MG63 (cell line): ENCODE results near the gene GSTM2. TPM values are rescaled to one million over a fixed set of nuclear protein-coding genes. Genes with fewer than 3 reads are reported as not detected.
"Not testable (repeated sequence)": the region's sequence is repeated elsewhere in the genome, so short reads cannot be mapped to it uniquely, and the experiment has no call there.

Experiments used
- DNase-seq: peaks from one replicate; pipeline ENCODE4 v3.0.0-alpha.2; 2020
- H3K27me3 ChIP-seq: fragments of 250-450 bp; sonication (Bioruptor Pico); 2 replicates; pipeline ENCODE4 v1.5.1; 2020; ENCODE audit warnings: mild to moderate bottlenecking, moderate library complexity
- H3K36me3 ChIP-seq: fragments of 250-450 bp; sonication (Bioruptor Pico); 2 replicates; pipeline ENCODE4 v1.5.1; 2020; ENCODE audit warnings: mild to moderate bottlenecking, moderate library complexity
- H3K4me3 ChIP-seq: fragments of 250-450 bp; sonication (Bioruptor Pico); 2 replicates; pipeline ENCODE4 v1.5.1; 2020; ENCODE audit warnings: mild to moderate bottlenecking, moderate library complexity
- H3K9me3 ChIP-seq: fragments of 250-450 bp; sonication (Bioruptor Pico); 2 replicates; pipeline ENCODE4 v1.5.1; 2020; ENCODE audit warnings: mild to moderate bottlenecking, moderate library complexity
- total RNA-seq: library from RNA; depleted of rRNA; stranded (reverse); fragments of >200 nt; shearing (Covaris generic); gene quantifications from 2 replicates; pipeline ENCODE4 v1.2.3, GENCODE V29; 2014; ENCODE audit warnings: low replicate concordance

The GSTM2 gene
- total RNA-seq, 1 experiment from 2014 or later: 20.0 TPM

- DNase-seq: no peak
- no peaks in the 10 kb centered on the region for H3K9me3 ChIP-seq
- H3K4me3 ChIP-seq: no peak overlapping the region
- no peaks in the 10 kb centered on the region for H3K27me3 ChIP-seq
- H3K36me3 ChIP-seq: peaks cover 2% of the 10 kb centered on the region; the same call in 1 of the 2 replicates
These were observed 9.3 kb upstream of the GSTM2 start for GRCh38 chr1:109658533-109659042.

- Histone ChIP-seq H3K27me3 (no peaks in the 10 kb centered on the region), H3K9me3 (no peaks in the 10 kb centered on the region)
- no peak for DNase-seq
These were observed 8.7 kb upstream of the GSTM2 start for GRCh38 chr1:109659145-109659544.

GRCh38 chr1:109659997-109660690 lies 7.7 kb upstream of the GSTM2 start:
- no peaks in the 10 kb centered on the region for H3K9me3 ChIP-seq
- no peaks in the 10 kb centered on the region for H3K27me3 ChIP-seq
- no peak for DNase-seq
- no peak overlapping the region for H3K4me3 ChIP-seq
- H3K36me3 ChIP-seq: peaks cover 2% of the 10 kb centered on the region; the same call in 1 of the 2 replicates

More at GRCh38 chr1:109659145-109659544, 8.7 kb upstream of the GSTM2 start:
- peaks cover 2% of the 10 kb centered on the region; the same call in 1 of the 2 replicates for H3K36me3 ChIP-seq
- no peak overlapping the region for H3K4me3 ChIP-seq

GRCh38 chr1:109660691-109661026 lies 7.2 kb upstream of the GSTM2 start:
- not testable (repeated sequence) for H3K9me3 ChIP-seq, H3K27me3 ChIP-seq, DNase-seq, H3K36me3 ChIP-seq, H3K4me3 ChIP-seq

- Histone ChIP-seq H3K36me3 (peaks cover 2% of the 10 kb centered on the region; the same call in 1 of the 2 replicates), H3K27me3 (no peaks in the 10 kb centered on the region), H3K9me3 (no peaks in the 10 kb centered on the region), H3K4me3 (no peak overlapping the region)
- DNase-seq: no peak
These were observed 6.5 kb upstream of the GSTM2 start for GRCh38 chr1:109661391-109661790.

GRCh38 chr1:109664671-109665070 lies 3.2 kb upstream of the GSTM2 start:
- no peaks in the 10 kb centered on the region; the same call in 1 of the 2 replicates for H3K36me3 ChIP-seq
- H3K27me3 ChIP-seq: no peaks in the 10 kb centered on the region
- DNase-seq: no peak
- H3K9me3 ChIP-seq: no peaks in the 10 kb centered on the region
- H3K4me3 ChIP-seq: no peak overlapping the region

GRCh38 chr1:109668123-109668775 lies 392 bp downstream of the GSTM2 start:
- no peaks in the 10 kb centered on the region; the same call in 1 of the 2 replicates for H3K36me3 ChIP-seq
- H3K9me3 ChIP-seq: no peaks in the 10 kb centered on the region
- no peak for DNase-seq
- no peaks in the 10 kb centered on the region for H3K27me3 ChIP-seq
- peak overlapping the region; percentile 38 for H3K4me3 ChIP-seq

- Histone ChIP-seq H3K4me3 (no peak overlapping the region), H3K9me3 (no peaks in the 10 kb centered on the region), H3K36me3 (no peaks in the 10 kb centered on the region; the same call in 1 of the 2 replicates), H3K27me3 (no peaks in the 10 kb centered on the region)
- DNase-seq: no peak
These were observed 1.5 kb downstream of the GSTM2 start for GRCh38 chr1:109669246-109669948.

GRCh38 chr1:109669949-109670302 lies 2.1 kb downstream of the GSTM2 start:
- H3K36me3 ChIP-seq, H3K4me3 ChIP-seq, DNase-seq, H3K27me3 ChIP-seq, H3K9me3 ChIP-seq: not testable (repeated sequence)

GRCh38 chr1:109671067-109671466 lies 3.2 kb downstream of the GSTM2 start:
- Histone ChIP-seq H3K4me3 (no peak overlapping the region), H3K9me3 (no peaks in the 10 kb centered on the region), H3K36me3 (no peaks in the 10 kb centered on the region; the same call in 1 of the 2 replicates), H3K27me3 (no peaks in the 10 kb centered on the region)
- no peak for DNase-seq

GRCh38 chr1:109673861-109674260 lies 6.0 kb downstream of the GSTM2 start:
- H3K27me3 ChIP-seq, H3K9me3 ChIP-seq, H3K36me3 ChIP-seq, DNase-seq, H3K4me3 ChIP-seq: not testable (repeated sequence)

GRCh38 chr1:109676683-109677381 lies 9.0 kb downstream of the GSTM2 start:
- not testable (repeated sequence) for H3K27me3 ChIP-seq, H3K4me3 ChIP-seq, DNase-seq, H3K9me3 ChIP-seq, H3K36me3 ChIP-seq

- Histone ChIP-seq H3K9me3 (no peaks in the 10 kb centered on the region), H3K36me3 (no peaks in the 10 kb centered on the region), H3K4me3 (no peak overlapping the region), H3K27me3 (no peaks in the 10 kb centered on the region)
- no peak for DNase-seq
These were observed 9.6 kb downstream of the GSTM2 start for GRCh38 chr1:109677459-109677858.

- H3K27me3 ChIP-seq, H3K4me3 ChIP-seq, H3K9me3 ChIP-seq, H3K36me3 ChIP-seq: not testable (repeated sequence)
- DNase-seq: peak; percentile 76
These were observed 10.8 kb downstream of the GSTM2 start for GRCh38 chr1:109678637-109679036.

- DNase-seq, H3K27me3 ChIP-seq, H3K9me3 ChIP-seq, H3K36me3 ChIP-seq, H3K4me3 ChIP-seq: not testable (repeated sequence)
These were observed 16.9 kb downstream of the GSTM2 start for GRCh38 chr1:109684777-109685176.

GRCh38 chr1:109685399-109685798 lies 17.5 kb downstream of the GSTM2 start:
- H3K36me3 ChIP-seq: peaks cover 16% of the 10 kb centered on the region
- H3K27me3 ChIP-seq, DNase-seq, H3K9me3 ChIP-seq, H3K4me3 ChIP-seq: not testable (repeated sequence)

- H3K9me3 ChIP-seq, H3K27me3 ChIP-seq, DNase-seq, H3K4me3 ChIP-seq: not testable (repeated sequence)
- H3K36me3 ChIP-seq: peaks cover 21% of the 10 kb centered on the region
These were observed 18.0 kb downstream of the GSTM2 start for GRCh38 chr1:109685890-109686289.
